ENCODE results near the gene UBE2H. TPM values are rescaled to one million over a fixed set of nuclear protein-coding genes. Genes with fewer than 3 reads are reported as not detected.
"Not testable (repeated sequence)": the region's sequence is repeated elsewhere in the genome, so short reads cannot be mapped to it uniquely, and the experiment has no call there.

The UBE2H gene
- polyA plus RNA-seq, 3 donors = 33.7 to 58.8 (median 41.1) TPM

- 25 to 82% (median 77%) methylated on average over 3 of the region's 3 CpGs for WGBS, 3 donors
- H3K27ac ChIP-seq (ENCODE audit: low read depth, low read length) = no peak overlapping the region
Measured at GRCh38 chr7:129886167-129886817, 66.5 kb downstream of the UBE2H start.

- WGBS, 3 donors = 86 to 96% (median 93%) methylated on average over 5 of the region's 5 CpGs
- no peak overlapping the region for H3K27ac ChIP-seq (ENCODE audit: low read depth, low read length)
Measured at GRCh38 chr7:129884495-129884894, 68.3 kb downstream of the UBE2H start.

- no peak overlapping the region for H3K27ac ChIP-seq (ENCODE audit: low read depth, low read length)
- 92 to 96% (median 96%) methylated on average over 7 of the region's 7 CpGs for WGBS, 3 donors
Measured at GRCh38 chr7:129883151-129883550, 69.6 kb downstream of the UBE2H start.

GRCh38 chr7:129882531-129882930, 70.2 kb downstream of the UBE2H start:
- H3K27ac ChIP-seq (ENCODE audit: low read depth, low read length) = no peak overlapping the region
- WGBS, 3 donors = 73 to 86% (median 82%) methylated on average over 3 of the region's 3 CpGs

- no peak overlapping the region for H3K27ac ChIP-seq (ENCODE audit: low read depth, low read length)
- WGBS, 3 donors = 57 to 60% (median 60%) methylated on average over 3 of the region's 3 CpGs
Measured at GRCh38 chr7:129877146-129877792, 75.5 kb downstream of the UBE2H start.

- WGBS, 3 donors = 26 to 78% (median 74%) methylated on average over 5 of the region's 5 CpGs
- H3K27ac ChIP-seq (ENCODE audit: low read depth, low read length) = no peak overlapping the region
Measured at GRCh38 chr7:129875745-129876411, 76.9 kb downstream of the UBE2H start.

GRCh38 chr7:129875160-129875559, 77.6 kb downstream of the UBE2H start:
- 39 to 80% (median 74%) methylated on average over 2 of the region's 2 CpGs for WGBS, 3 donors
- no peak overlapping the region for H3K27ac ChIP-seq (ENCODE audit: low read depth, low read length)

- WGBS, 3 donors = 67 to 81% (median 68%) methylated on average over 4 of the region's 4 CpGs
- no peak overlapping the region for H3K27ac ChIP-seq (ENCODE audit: low read depth, low read length)
Measured at GRCh38 chr7:129874722-129875121, 78.0 kb downstream of the UBE2H start.

- H3K27ac ChIP-seq (ENCODE audit: low read depth, low read length) = no peak overlapping the region
- 95 to 97% (median 97%) methylated on average over 5 of the region's 5 CpGs for WGBS, 3 donors
Measured at GRCh38 chr7:129872054-129872453, 80.7 kb downstream of the UBE2H start.

- no peak overlapping the region for H3K27ac ChIP-seq (ENCODE audit: low read depth, low read length)
- WGBS, 3 donors = 75 to 88% (median 79%) methylated on average over 4 of the region's 4 CpGs
Measured at GRCh38 chr7:129870668-129871067, 82.1 kb downstream of the UBE2H start.

GRCh38 chr7:129866251-129866650, 86.5 kb downstream of the UBE2H start:
- WGBS, 3 donors = 31 to 71% (median 70%) methylated on average over 3 of the region's 3 CpGs
- no peak overlapping the region for H3K27ac ChIP-seq (ENCODE audit: low read depth, low read length)

- no peak overlapping the region for H3K27ac ChIP-seq (ENCODE audit: low read depth, low read length)
- whole genome bisulfite sequencing, 3 donors = 48 to 78% (median 75%) methylated on average over 1 of the region's 1 CpG
Measured at GRCh38 chr7:129865925-129866201, 86.9 kb downstream of the UBE2H start.

- WGBS, 3 donors = 24 to 82% (median 75%) methylated on average over 4 of the region's 4 CpGs
- no peak overlapping the region for H3K27ac ChIP-seq (ENCODE audit: low read depth, low read length)
Measured at GRCh38 chr7:129865093-129865924, 87.5 kb downstream of the UBE2H start.

- WGBS, 3 donors = 88 to 96% (median 94%) methylated on average over 8 of the region's 8 CpGs
- not testable (repeated sequence) for H3K27ac ChIP-seq (ENCODE audit: low read depth, low read length)
Measured at GRCh38 chr7:129864676-129865075, 88.1 kb downstream of the UBE2H start.

GRCh38 chr7:129864042-129864441, 88.7 kb downstream of the UBE2H start:
- no peak overlapping the region for H3K27ac ChIP-seq (ENCODE audit: low read depth, low read length)
- WGBS, 3 donors = 13 to 52% (median 44%) methylated on average over 3 of the region's 3 CpGs

GRCh38 chr7:129862682-129863081, 90.1 kb downstream of the UBE2H start:
- WGBS, 3 donors = 35 to 68% (median 68%) methylated on average over 3 of the region's 3 CpGs
- H3K27ac ChIP-seq (ENCODE audit: low read depth, low read length) = no peak overlapping the region

GRCh38 chr7:129860784-129861183, 92.0 kb downstream of the UBE2H start:
- H3K27ac ChIP-seq (ENCODE audit: low read depth, low read length) = not testable (repeated sequence)
- 61 to 78% (median 78%) methylated on average over 6 of the region's 6 CpGs for WGBS, 3 donors

- no peak overlapping the region for H3K27ac ChIP-seq (ENCODE audit: low read depth, low read length)
- 22 to 42% (median 41%) methylated on average over 2 of the region's 2 CpGs for WGBS, 3 donors
Measured at GRCh38 chr7:129859183-129859582, 93.6 kb downstream of the UBE2H start.

- no peak overlapping the region for H3K27ac ChIP-seq (ENCODE audit: low read depth, low read length)
- WGBS, 3 donors = 37 to 66% (median 57%) methylated on average over 2 of the region's 2 CpGs
Measured at GRCh38 chr7:129858490-129858889, 94.3 kb downstream of the UBE2H start.

Measured in adipose tissue (tissue), 3 donors.